Natural killer cell treated with Interleukin-12 subunit alpha and Interleukin-12 subunit beta and Interleukin-15 and Interleukin-18, amount 100 ng/mL, for 72 hours (primary cell): Measurements from ENCODE around the gene SLC39A5. TPM values are rescaled to one million over a fixed set of nuclear protein-coding genes. Genes with fewer than 3 reads are reported as not detected.

ENCODE experiments used
- ATAC-seq, 2 donors: fragments of 150-1000 bp; cut with Tn5 transposase in 1 of 2; sonication (Bioruptor Pico), chemical (Tn5 transposase) in 1 of 2; 2 replicates each; pipeline ENCODE4 v1.10.0; 2021
- DNase-seq: peaks from one replicate; pipeline ENCODE4 v3.0.0; 2022; ENCODE audit warnings: low spot score
- H3K27ac Mint-ChIP-seq, 2 donors: 1 replicate in 1 of 2; 2 replicates in 1 of 2; pipeline ENCODE4 v1.8.0; 2022; ENCODE audit warnings: mixed read lengths in 2 of 2, mild to moderate bottlenecking in 1 of 2, moderate library complexity in 1 of 2
- H3K27me3 Mint-ChIP-seq, 2 donors: 1 replicate in 1 of 2; 2 replicates in 1 of 2; pipeline ENCODE4 v1.8.0; 2022; ENCODE audit warnings: mixed read lengths in 2 of 2
- H3K36me3 Mint-ChIP-seq: one replicate; pipeline ENCODE4 v1.8.0; 2022; ENCODE audit warnings: mixed read lengths
- H3K4me1 Mint-ChIP-seq, 2 donors: 1 replicate in 1 of 2; 2 replicates in 1 of 2; pipeline ENCODE4 v1.8.0; 2022; ENCODE audit warnings: low read depth in 2 of 2, mixed read lengths in 2 of 2, mild to moderate bottlenecking in 1 of 2
- H3K4me3 Mint-ChIP-seq: one replicate; pipeline ENCODE4 v1.8.0; 2022; ENCODE audit warnings: mixed read lengths
- H3K9me3 Mint-ChIP-seq: 2 replicates; pipeline ENCODE4 v1.8.0; 2022; ENCODE audit warnings: mixed read lengths
- total RNA-seq, 2 donors: library from RNA; stranded (reverse); gene quantifications; one replicate each; pipeline ENCODE4 v1.2.3, GENCODE V29; 2022

SLC39A5 gene
- total RNA-seq, 2 donors from 2014 or later: 0.50 to 1.4 TPM

- Mint-ChIP-seq H3K27me3 (no peaks in the 10 kb centered on the region), H3K4me3 (no peak overlapping the region), H3K36me3 (peaks cover 13% of the 10 kb centered on the region), H3K9me3 (no peaks in the 10 kb centered on the region), H3K27ac (peak overlapping the region in 1 of 2 donors; percentile 58), H3K4me1 (peaks cover 0 to 7% of the 10 kb centered on the region in 2 donors)
- ATAC-seq (no peak), DNase-seq (no peak)
These were observed 27.5 kb upstream of the SLC39A5 start for GRCh38 chr12:56202366-56202765.

GRCh38 chr12:56202838-56203237 lies 27.0 kb upstream of the SLC39A5 start:
- peaks cover 17% of the 10 kb centered on the region for H3K36me3 Mint-ChIP-seq
- no peaks in the 10 kb centered on the region for H3K27me3 Mint-ChIP-seq
- no peaks in the 10 kb centered on the region for H3K9me3 Mint-ChIP-seq
- H3K27ac Mint-ChIP-seq: peak overlapping the region in 1 of 2 donors; percentile 58
- no peak for ATAC-seq
- peaks cover 0 to 7% of the 10 kb centered on the region in 2 donors for H3K4me1 Mint-ChIP-seq
- DNase-seq: no peak
- no peak overlapping the region for H3K4me3 Mint-ChIP-seq

- H3K4me1 Mint-ChIP-seq: peaks cover 0 to 7% of the 10 kb centered on the region in 2 donors
- ATAC-seq (no peak), DNase-seq (no peak)
- H3K27ac Mint-ChIP-seq: peak overlapping the region in 1 of 2 donors; percentile 4
- H3K27me3 Mint-ChIP-seq: no peaks in the 10 kb centered on the region
- H3K36me3 Mint-ChIP-seq: peaks cover 17% of the 10 kb centered on the region
- no peaks in the 10 kb centered on the region for H3K9me3 Mint-ChIP-seq
- H3K4me3 Mint-ChIP-seq: no peak overlapping the region
These were observed 25.6 kb upstream of the SLC39A5 start for GRCh38 chr12:56204275-56204674.

GRCh38 chr12:56205445-56205844 lies 24.4 kb upstream of the SLC39A5 start:
- Mint-ChIP-seq H3K9me3 (no peaks in the 10 kb centered on the region), H3K27ac (no peak overlapping the region), H3K36me3 (peaks cover 17% of the 10 kb centered on the region), H3K4me1 (peaks cover 0 to 7% of the 10 kb centered on the region in 2 donors), H3K4me3 (no peak overlapping the region), H3K27me3 (no peaks in the 10 kb centered on the region)
- ATAC-seq (no peak), DNase-seq (no peak)

- Mint-ChIP-seq H3K27me3 (no peaks in the 10 kb centered on the region), H3K4me1 (peaks cover 0 to 7% of the 10 kb centered on the region in 2 donors), H3K27ac (no peak overlapping the region), H3K36me3 (peaks cover 22% of the 10 kb centered on the region), H3K9me3 (no peaks in the 10 kb centered on the region), H3K4me3 (no peak overlapping the region)
- no peak for DNase-seq
- peak; percentile 59 to 62 for ATAC-seq
These were observed 23.2 kb upstream of the SLC39A5 start for GRCh38 chr12:56206452-56207166.

DNA sequence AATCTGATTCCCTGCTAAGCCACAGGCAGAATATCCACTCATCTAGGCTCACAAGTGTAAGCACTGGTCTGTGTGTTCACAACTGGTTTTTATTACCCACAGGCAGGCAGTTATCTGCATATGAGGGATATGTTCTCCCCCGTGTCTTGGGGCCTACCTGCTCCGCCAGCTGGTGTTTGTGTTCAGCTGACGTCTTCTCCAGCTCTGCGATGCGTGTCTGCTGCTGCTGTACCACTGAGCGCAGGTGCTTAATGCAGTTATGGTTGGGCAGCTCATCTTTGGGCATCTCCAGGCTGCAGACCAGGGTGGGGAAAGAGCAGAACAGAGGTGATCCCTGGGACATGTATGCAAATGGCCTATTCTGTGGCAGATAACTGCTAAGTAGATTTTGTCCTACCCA lies 21.8 kb upstream of the SLC39A5 start:
- H3K4me3 Mint-ChIP-seq: no peak overlapping the region
- H3K27me3 Mint-ChIP-seq: no peaks in the 10 kb centered on the region
- peaks cover 22% of the 10 kb centered on the region for H3K36me3 Mint-ChIP-seq
- peaks cover 0 to 7% of the 10 kb centered on the region in 2 donors for H3K4me1 Mint-ChIP-seq
- H3K27ac Mint-ChIP-seq: no peak overlapping the region
- no peak for DNase-seq
- no peaks in the 10 kb centered on the region for H3K9me3 Mint-ChIP-seq
- no peak for ATAC-seq

GRCh38 chr12:56212361-56212760 lies 17.5 kb upstream of the SLC39A5 start:
- DNase-seq (no peak), ATAC-seq (no peak)
- Mint-ChIP-seq H3K27me3 (no peaks in the 10 kb centered on the region), H3K27ac (no peak overlapping the region), H3K4me3 (no peak overlapping the region), H3K9me3 (no peaks in the 10 kb centered on the region), H3K4me1 (peaks cover 0 to 7% of the 10 kb centered on the region in 2 donors), H3K36me3 (peaks cover 22% of the 10 kb centered on the region)

GRCh38 chr12:56213878-56214277 lies 16.0 kb upstream of the SLC39A5 start:
- Mint-ChIP-seq H3K27me3 (no peaks in the 10 kb centered on the region), H3K9me3 (no peaks in the 10 kb centered on the region), H3K36me3 (peaks cover 19% of the 10 kb centered on the region), H3K4me3 (no peak overlapping the region), H3K4me1 (peaks cover 0 to 7% of the 10 kb centered on the region in 2 donors), H3K27ac (no peak overlapping the region)
- DNase-seq (no peak), ATAC-seq (no peak)

- ATAC-seq (no peak), DNase-seq (no peak)
- peaks cover 15% of the 10 kb centered on the region for H3K36me3 Mint-ChIP-seq
- peaks cover 11 to 16% of the 10 kb centered on the region in 2 donors for H3K4me1 Mint-ChIP-seq
- no peak overlapping the region for H3K27ac Mint-ChIP-seq
- H3K9me3 Mint-ChIP-seq: no peaks in the 10 kb centered on the region
- H3K4me3 Mint-ChIP-seq: no peak overlapping the region
- H3K27me3 Mint-ChIP-seq: no peaks in the 10 kb centered on the region
These were observed 13.4 kb upstream of the SLC39A5 start for GRCh38 chr12:56216461-56216860.

GRCh38 chr12:56219840-56220239 lies 10.0 kb upstream of the SLC39A5 start:
- Mint-ChIP-seq H3K4me1 (peaks cover 33 to 38% of the 10 kb centered on the region in 2 donors), H3K9me3 (no peaks in the 10 kb centered on the region), H3K36me3 (peaks cover 6% of the 10 kb centered on the region), H3K27ac (no peak overlapping the region), H3K4me3 (no peak overlapping the region), H3K27me3 (no peaks in the 10 kb centered on the region)
- ATAC-seq (no peak), DNase-seq (no peak)

DNA sequence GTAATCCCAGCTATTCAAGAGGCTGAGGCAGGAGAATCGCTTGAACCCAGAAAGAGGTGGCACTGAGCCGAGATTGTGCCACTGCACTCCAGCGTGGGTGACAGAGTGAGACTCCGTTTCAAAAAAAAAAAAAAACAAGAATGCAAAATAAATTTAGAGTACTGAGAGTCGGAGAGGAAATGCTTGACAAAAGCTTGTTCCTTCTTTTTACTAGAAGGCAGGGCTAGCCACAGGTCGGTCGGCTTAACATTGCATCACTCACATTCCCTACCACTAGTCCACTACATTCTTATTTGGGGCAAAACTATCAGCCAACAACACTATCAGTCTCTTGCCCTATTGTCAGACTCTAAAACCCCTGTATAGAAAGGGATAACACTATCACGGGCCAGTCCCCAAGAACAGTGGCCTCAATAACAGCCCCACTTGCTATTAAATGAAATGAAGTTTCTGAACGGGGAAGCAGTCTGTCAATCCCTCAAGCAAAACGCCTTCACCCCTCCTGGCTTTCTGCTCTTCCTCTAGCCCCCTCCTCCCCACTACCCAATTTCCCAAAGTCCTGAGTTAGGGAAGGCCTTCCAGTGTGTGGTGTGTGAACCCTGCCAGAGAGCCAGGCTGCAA lies 9.1 kb upstream of the SLC39A5 start:
- H3K27ac Mint-ChIP-seq: peak overlapping the region; percentile 98 to 100
- peaks cover 38 to 47% of the 10 kb centered on the region in 2 donors for H3K4me1 Mint-ChIP-seq
- ATAC-seq (no peak), DNase-seq (no peak)
- H3K4me3 Mint-ChIP-seq: peak overlapping the region; percentile 99
- no peaks in the 10 kb centered on the region for H3K9me3 Mint-ChIP-seq
- no peaks in the 10 kb centered on the region for H3K36me3 Mint-ChIP-seq
- H3K27me3 Mint-ChIP-seq: no peaks in the 10 kb centered on the region

- Mint-ChIP-seq H3K4me1 (peaks cover 38 to 48% of the 10 kb centered on the region in 2 donors), H3K9me3 (no peaks in the 10 kb centered on the region), H3K27ac (peak overlapping the region; percentile 98 to 100), H3K27me3 (no peaks in the 10 kb centered on the region), H3K4me3 (peak overlapping the region; percentile 99), H3K36me3 (no peaks in the 10 kb centered on the region)
- DNase-seq (no peak), ATAC-seq (peak; percentile 42 to 64)
These were observed 8.6 kb upstream of the SLC39A5 start for GRCh38 chr12:56221232-56221756.

DNA sequence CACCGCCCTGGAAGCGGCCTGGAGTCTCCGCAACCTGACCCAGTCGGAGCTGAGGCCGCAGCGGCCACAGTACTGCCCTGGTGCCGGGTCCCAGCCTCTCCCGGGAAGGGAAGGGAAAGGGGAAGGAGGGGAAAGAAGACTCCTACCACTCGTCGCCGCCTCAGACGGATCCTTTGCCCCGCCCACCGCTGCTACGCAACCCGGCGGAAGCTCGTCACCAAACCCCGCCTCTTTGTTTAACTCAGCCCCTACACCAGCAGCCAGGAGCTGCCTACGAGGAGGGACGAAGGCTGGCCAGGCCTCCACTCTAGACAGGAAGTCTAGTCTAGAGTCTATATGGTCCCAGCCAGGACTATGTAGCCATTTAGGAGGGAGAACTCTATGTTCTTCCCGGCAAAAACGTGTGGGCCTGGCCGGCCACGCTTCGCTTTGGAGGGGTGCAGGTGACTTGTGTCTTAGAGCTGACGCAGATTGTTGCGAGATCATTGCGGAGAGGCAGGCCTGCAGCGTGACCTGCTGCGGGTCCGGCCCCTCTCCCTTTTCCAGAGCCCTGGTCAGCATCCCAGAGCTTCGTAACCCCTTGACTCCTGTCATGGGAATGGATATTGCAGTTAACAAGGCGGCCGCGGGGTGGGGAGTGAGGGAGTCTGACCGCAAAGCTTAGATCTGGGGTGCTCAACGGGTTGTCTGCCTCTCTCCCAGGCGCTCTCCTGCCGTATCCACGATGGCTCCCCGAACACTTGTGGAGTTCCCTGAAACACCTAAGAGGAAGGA lies 7.9 kb upstream of the SLC39A5 start, which contains the start of gene RNF41:
TSS of gene RNF41 (minus strand) at position 166 of the 774 bp plus-strand sequence. CDS start 7,875 bp downstream, outside the sequence.
- H3K9me3 Mint-ChIP-seq: no peaks in the 10 kb centered on the region
- H3K27ac Mint-ChIP-seq: peak within 1 kb of the TSS; percentile 98 to 100
- H3K36me3 Mint-ChIP-seq: no peaks in the 10 kb centered on the region
- no peaks in the 10 kb centered on the region for H3K27me3 Mint-ChIP-seq
- peaks cover 35 to 48% of the 10 kb centered on the region in 2 donors for H3K4me1 Mint-ChIP-seq
- H3K4me3 Mint-ChIP-seq: peak within 1 kb of the TSS; percentile 99
- ATAC-seq (peak; percentile 91 to 93), DNase-seq (peak; percentile 94)
